K562 (cell line): ENCODE measurements around the gene VPS11. TPM values are rescaled to one million over a fixed set of nuclear protein-coding genes. Genes with fewer than 3 reads are reported as not detected.

ENCODE experiments used
- ATAC-seq: fragments of 200-7000 bp; cut with Tn5 transposase; 3 replicates; pipeline ENCODE4 v1.9.1; 2020; ENCODE audit warnings: moderate library complexity
- BruUV-seq: library from RNA; stranded (reverse); fragments of 400-500 nt; replicated peaks from 2 replicates; lab custom pipeline; 2021; lab: Mats Ljungman, UMichigan
- CTCF ChIA-PET: fragments of 300-600 bp; formaldehyde crosslinking; extraction: SDS; loops from one replicate; lab custom pipeline; 2021; ENCODE audit warnings: low intra/inter-chr PET ratio; lab: Yijun Ruan, JAX
- POLR2A ChIA-PET: fragments of 300-600, 350-650 bp; sonication (Branson Sonifier 250); formaldehyde crosslinking; extraction: SDS; loops from one replicate; lab custom pipeline; 2021; ENCODE audit warnings: antibody characterized with exemption, inconsistent platforms; lab: Yijun Ruan, JAX
- DNase-seq, 4 experiments: peaks; one replicate each; pipeline versions ENCODE4 v3.0.0 to v3.0.0-alpha.2; 2011 to 2018; ENCODE audit warnings: low spot score in 3 of 4, mixed read lengths in 3 of 4; ENCODE audit errors: extremely low read depth in 1 of 4
- FAIRE-seq: peaks from 2 replicates; lab custom pipeline; 2011; peaks lifted over from hg19 to GRCh38; lab: Jason Lieb, UNC
- H2AFZ ChIP-seq: 2 replicates; pipeline ENCODE4 v1.6.0; 2011; ENCODE audit warnings: low read depth, low read length, control low read depth, inconsistent platforms
- H3K27ac ChIP-seq: fragments of 200-600 bp; 3 replicates; pipeline ENCODE4 v1.8.0; 2011; ENCODE audit warnings: low read depth, mild to moderate bottlenecking, control low read depth, inconsistent platforms, low read length, moderate library complexity, mixed read lengths; ENCODE audit errors: extremely low read depth
- H3K27me3 ChIP-seq, 2 experiments: fragments of 300-600 bp in 1 of 2; 2 replicates in 1 of 2; 3 replicates in 1 of 2; pipeline versions ENCODE4 v1.6.0 to v1.8.0; 2011; ENCODE audit warnings: inconsistent platforms in 2 of 2, low read length in 2 of 2, mild to moderate bottlenecking in 1 of 2, mixed read lengths in 1 of 2, moderate library complexity in 1 of 2; ENCODE audit not compliant: control insufficient read depth in 2 of 2, insufficient read depth in 2 of 2
- H3K36me3 ChIP-seq: fragments of 300-600 bp; 3 replicates; pipeline ENCODE4 v1.8.0; 2011; ENCODE audit warnings: mild to moderate bottlenecking, low read length, inconsistent platforms; ENCODE audit not compliant: control insufficient read depth, insufficient read depth
- H3K4me1 ChIP-seq, 2 experiments: fragments of 200-600 bp in 1 of 2; replicated peaks in 1 of 2; 2 replicates in 1 of 2; 3 replicates in 1 of 2; pipeline versions ENCODE4 v1.5.1 to v1.8.0; 2011; ENCODE audit warnings: inconsistent platforms in 2 of 2, low read length in 2 of 2, mild to moderate bottlenecking in 1 of 2, mixed read lengths in 1 of 2, moderate library complexity in 1 of 2; ENCODE audit not compliant: control insufficient read depth in 2 of 2, insufficient read depth in 2 of 2
- H3K4me2 ChIP-seq: 2 replicates; pipeline ENCODE4 v1.6.1; 2011; ENCODE audit warnings: low read length, control low read depth, inconsistent platforms, mixed read lengths; ENCODE audit not compliant: insufficient read depth
- H3K4me3 ChIP-seq: fragments of 200-600 bp; sonication (generic), shearing (Covaris generic); 2 replicates; pipeline ENCODE4 v1.5.1; 2016; ENCODE audit warnings: control low read depth, inconsistent platforms
- H3K79me2 ChIP-seq: fragments of 200-600 bp; 3 replicates; pipeline ENCODE4 v1.8.0; 2011; ENCODE audit warnings: low read length, inconsistent platforms; ENCODE audit not compliant: control insufficient read depth, insufficient read depth
- H3K9ac ChIP-seq, 2 experiments: 2 replicates each; pipeline versions ENCODE4 v1.6.0 to v1.6.1; 2011; ENCODE audit warnings: low read depth in 2 of 2, low read length in 2 of 2, control low read depth in 1 of 2, inconsistent platforms in 1 of 2, mild to moderate bottlenecking in 1 of 2, mixed read lengths in 1 of 2; ENCODE audit not compliant: insufficient read depth in 1 of 2
- H3K9me1 ChIP-seq: one replicate; pipeline ENCODE4 v1.6.0; 2011; ENCODE audit warnings: inconsistent platforms, mild to moderate bottlenecking, low read length, moderate library complexity; ENCODE audit not compliant: control insufficient read depth, insufficient read depth
- H3K9me3 ChIP-seq: replicated peaks from 2 replicates; pipeline ENCODE4 v1.5.1; 2011; ENCODE audit warnings: low read depth, low read length, inconsistent platforms; ENCODE audit not compliant: control insufficient read depth, insufficient read depth
- H4K20me1 ChIP-seq: replicated peaks from 2 replicates; pipeline ENCODE4 v1.6.1; 2011; ENCODE audit warnings: low read length, inconsistent platforms, mixed read lengths; ENCODE audit not compliant: control insufficient read depth, insufficient read depth
- FUS ChIP-seq: fragments of 200-400 bp; formaldehyde crosslinking; optimal IDR thresholded peaks from 2 replicates; pipeline ENCODE3; 2017; ENCODE audit warnings: low read depth, low read length
- GATAD2A ChIP-seq: fragments of 450-650 bp; IDR thresholded peaks from 2 replicates; pipeline ENCODE4 v1.6.1; 2017
- GTF2F1 ChIP-seq: IDR thresholded peaks from 2 replicates; pipeline ENCODE4 v1.6.1; 2011; ENCODE audit warnings: low read depth, low read length, improper control_type of control experiment
- MAFG ChIP-seq: fragments of 450-650 bp; conservative IDR thresholded peaks from 2 replicates; pipeline ENCODE4 v1.6.1; 2016; ENCODE audit warnings: missing genetic modification characterization, missing compliant biosample characterization
- POLR2A ChIP-seq: fragments of 450-650 bp; conservative IDR thresholded peaks from 2 replicates; pipeline ENCODE4 v1.6.1; 2016
- SMARCA4 ChIP-seq: fragments of 450-650 bp; IDR thresholded peaks from 2 replicates; pipeline ENCODE4 v1.6.1; 2016
- SMARCB1 ChIP-seq: IDR thresholded peaks from 2 replicates; pipeline ENCODE4 v1.6.1; 2011; ENCODE audit warnings: improper control_type of control experiment, low read depth; ENCODE audit not compliant: insufficient read length
- TFAP4 ChIP-seq: sonication (generic); formaldehyde crosslinking; IDR thresholded peaks from 2 replicates; pipeline ENCODE4 v1.8.0; 2022; ENCODE audit warnings: missing genetic modification reagents, mild to moderate bottlenecking, moderate library complexity, borderline replicate concordance
- ZNF384 ChIP-seq: IDR thresholded peaks from 2 replicates; pipeline ENCODE4 v1.6.1; 2012; ENCODE audit warnings: low read depth, low read length, improper control_type of control experiment
- WGBS: fragments of 100-300 bp; shearing (Covaris generic); methylation state at CpG from one replicate; pipeline ENCODE4 v1.1.6; 2016; ENCODE audit warnings: low coverage, mixed read lengths; ENCODE audit not compliant: insufficient coverage; ENCODE audit errors: missing lambda C conversion rate; 5-methylcytosine and 5-hydroxymethylcytosine counted together
- in situ Hi-C: fragments of 300-500 bp; cut with MboI; formaldehyde crosslinking; loops from 4 replicates; pipeline ENCODE4 v1.15.0; 2018; ENCODE audit warnings: inconsistent platforms, mixed read lengths
- intact Hi-C: fragments of 100-400 bp; cut with micrococcal nuclease; formaldehyde crosslinking; loops from 2 replicates; pipeline ENCODE4 v1.14.2; 2022
- polyA plus RNA-seq, 8 experiments: library from polyadenylated mRNA; depleted of rRNA in 4 of 8; stranded (reverse) in 5 of 8; unstranded in 3 of 8; fragments of >200 nt; fragmentation: Nextera tagmentation in 2 of 8; fragmentation: Illumina TruSeq in 1 of 8; extraction: Ambion mirVana in 2 of 8; extraction: Trizol in 1 of 8; gene quantifications; 2 replicates each; pipeline versions ENCODE4 v1.2.1 to v1.2.3, GENCODE V29; 2011 to 2014; ENCODE audit warnings: inconsistent platforms in 1 of 8, missing spikeins in 1 of 8
- total RNA-seq, 7 experiments: library from RNA; depleted of rRNA in 6 of 7; stranded (reverse); fragments of >200 nt in 6 of 7; fragmentation: Illumina TruSeq in 2 of 7; extraction: Trizol in 2 of 7; gene quantifications; 2 replicates each; pipeline versions ENCODE4 v1.2.1 to v1.2.3, GENCODE V29; 2011 to 2021; ENCODE audit warnings: low replicate concordance in 1 of 7
- TF ChIP-seq, protein P1 (sequence below), 2 experiments: fragments of 450-650 bp; IDR thresholded peaks; 2 replicates each; pipeline ENCODE4 v1.6.1; 2016

VPS11 gene
- total and polyA plus RNA-seq, 9 of the 15 experiments (the other 6 are each of a cell fraction or from before 2014, with no cell fraction given) = 14.1 to 35.5 (median 27.5) TPM

- TF ChIP-seq TFAP4 (CRISPR knock-in tag) = peak; percentile 89
- TF ChIP-seq SMARCA4 = peak; percentile 90
- TF ChIP-seq, protein P1, sequence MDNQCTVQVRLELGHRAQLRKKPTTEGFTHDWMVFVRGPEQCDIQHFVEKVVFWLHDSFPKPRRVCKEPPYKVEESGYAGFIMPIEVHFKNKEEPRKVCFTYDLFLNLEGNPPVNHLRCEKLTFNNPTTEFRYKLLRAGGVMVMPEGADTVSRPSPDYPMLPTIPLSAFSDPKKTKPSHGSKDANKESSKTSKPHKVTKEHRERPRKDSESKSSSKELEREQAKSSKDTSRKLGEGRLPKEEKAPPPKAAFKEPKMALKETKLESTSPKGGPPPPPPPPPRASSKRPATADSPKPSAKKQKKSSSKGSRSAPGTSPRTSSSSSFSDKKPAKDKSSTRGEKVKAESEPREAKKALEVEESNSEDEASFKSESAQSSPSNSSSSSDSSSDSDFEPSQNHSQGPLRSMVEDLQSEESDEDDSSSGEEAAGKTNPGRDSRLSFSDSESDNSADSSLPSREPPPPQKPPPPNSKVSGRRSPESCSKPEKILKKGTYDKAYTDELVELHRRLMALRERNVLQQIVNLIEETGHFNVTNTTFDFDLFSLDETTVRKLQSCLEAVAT (IDR thresholded peaks at IDR 0.05) = 0 out of 4 replicates have a peak, but pooled peaks of 1 of the 2 experiments have one; percentile 17
- no peak for TF ChIP-seq FUS
- TF ChIP-seq GATAD2A = 0 out of 2 replicates have a peak, but pooled peaks have one; percentile 23
- TF ChIP-seq MAFG (tag) = no peak
Observed at GRCh38 chr11:119085437-119085847, 17.8 kb downstream of the VPS11 start (continued).

- POLR2A ChIA-PET = interaction anchor here (0.7 to 5.8 kb wide), 5 partner anchors 9 to 169 kb away, joined by 4 to 50 read pairs (median 11); partner anchors contain the start of genes DPAGT1, HYOU1 and VPS11
- H3K4me1 ChIP-seq = peaks cover 33 to 59% of the 10 kb centered on the region in 2 experiments
- peaks cover 71% of the 10 kb centered on the region for H3K79me2 ChIP-seq
- H3K9me3 ChIP-seq = no peaks in the 10 kb centered on the region
- peaks cover 48% of the 10 kb centered on the region for H3K36me3 ChIP-seq
- CTCF ChIA-PET = interaction anchor here (0.7 kb wide), 1 partner anchor 25 kb away, joined by 3 read pairs; no protein-coding TSS in a partner anchor
- TF ChIP-seq SMARCB1 (peak; percentile 23), ZNF384 (peak; percentile 65; the same call in 1 of the 2 replicates), POLR2A (no peak), GTF2F1 (no peak)
- TF ChIP-seq, all 486 proteins: peak for 2
- BruUV-seq = no TSS peak
- peak overlapping the region; percentile 98 for H3K4me2 ChIP-seq
- DNase-seq (no peak), ATAC-seq (no peak), FAIRE-seq (no peak)
- intact Hi-C loops = loop anchor here (5.0 kb wide), 1 partner anchor 70 kb away; the partner anchor contains the start of genes RPS25 and TRAPPC4
- 22% methylated on average over 6 of the region's 6 CpGs for WGBS
- no peaks in the 10 kb centered on the region for H3K27me3 ChIP-seq
- in situ Hi-C loops = no loop called here
- no peak overlapping the region; the same call in none of the 2 replicates for H2AFZ ChIP-seq
- H3K27ac ChIP-seq = peak overlapping the region; percentile 95
- H3K4me3 ChIP-seq = peak overlapping the region; percentile 94; the same call in 1 of the 2 replicates
- H3K9me1 ChIP-seq = no peaks in the 10 kb centered on the region
- peak overlapping the region; percentile 5 to 94; a peak in 3 of 4 replicates for H3K9ac ChIP-seq
- H4K20me1 ChIP-seq = peaks cover 2% of the 10 kb centered on the region
Observed at GRCh38 chr11:119087123-119087522, 19.5 kb downstream of the VPS11 start.
